Stomach (tissue), 9 donors: ENCODE measurements around the gene EID2B. TPM values are rescaled to one million over a fixed set of nuclear protein-coding genes. Genes with fewer than 3 reads are reported as not detected.

Experiments
- DNase-seq, 2 donors: peaks; one replicate each; pipeline versions ENCODE4 v3.0.0 to v3.0.0-alpha.2; 2013 to 2019
- H3K27ac ChIP-seq, 5 donors: fragments of 200-600 bp in 4 of 5; sonication (generic) in 4 of 5; one replicate each; pipeline ENCODE4 v1.5.1; 2013 to 2019; ENCODE audit warnings: mild to moderate bottlenecking in 1 of 5, moderate library complexity in 1 of 5
- H3K27me3 ChIP-seq, 3 donors: fragments of 200-600 bp; sonication (generic); one replicate each; pipeline ENCODE4 v1.5.1; 2017 to 2019; ENCODE audit warnings: mixed run types in 1 of 3
- H3K36me3 ChIP-seq, 4 donors: fragments of 200-600 bp; sonication (generic); 1 replicate in 3 of 4; 2 replicates in 1 of 4; pipeline ENCODE4 v1.5.1; 2016 to 2019
- H3K4me1 ChIP-seq, 4 donors: fragments of 200-600 bp; sonication (generic); one replicate each; pipeline ENCODE4 v1.5.1; 2016 to 2019
- H3K4me3 ChIP-seq, 4 donors: fragments of 200-600 bp; sonication (generic) in 3 of 4; one replicate each; pipeline ENCODE4 v1.5.1; 2016 to 2019; ENCODE audit warnings: mild to moderate bottlenecking in 1 of 4
- H3K9me3 ChIP-seq, 4 donors: fragments of 200-600 bp; sonication (generic); one replicate each; pipeline ENCODE4 v1.5.1; 2016 to 2019
- EP300 ChIP-seq: sonication (generic); formaldehyde crosslinking; IDR thresholded peaks from one replicate; pipeline ENCODE4 v1.6.1; 2017; ENCODE audit warnings: antibody characterized with exemption
- POLR2A ChIP-seq, 4 donors: fragments of 450-650 bp; IDR thresholded peaks; one replicate each; pipeline ENCODE4 v1.6.1; 2016; ENCODE audit warnings: antibody characterized with exemption in 4 of 4, control low read depth in 2 of 4, mild to moderate bottlenecking in 1 of 4, moderate library complexity in 1 of 4
- POLR2AphosphoS5 ChIP-seq, 3 donors: sonication (generic); formaldehyde crosslinking; IDR thresholded peaks; one replicate each; pipeline ENCODE4 v1.6.1; 2016; ENCODE audit warnings: antibody characterized with exemption in 3 of 3
- WGBS, 5 donors: extraction: QIAGEN DNeasy Blood & Tissue Kit in 3 of 5; methylation state at CpG; one replicate each; pipeline versions ENCODE4 v1.1.5 to v1.1.7; 2013 to 2018; 5-methylcytosine and 5-hydroxymethylcytosine counted together
- intact Hi-C: fragments of 100-400 bp; cut with DNase I; formaldehyde crosslinking; loops from one replicate; pipeline ENCODE4 v1.15.1; 2023; ENCODE audit warnings: low total_unique reads
- polyA plus RNA-seq, 3 donors: library from polyadenylated mRNA; stranded (reverse); fragments of 200-250 nt; gene quantifications; one replicate each; pipeline ENCODE4 v1.2.3, GENCODE V29; 2013
- total RNA-seq, 5 donors: library from RNA; depleted of rRNA; stranded (reverse); fragments of >200 nt; gene quantifications; one replicate each; pipeline versions ENCODE4 v1.1.0 to v1.2.3, GENCODE V29; 2014 to 2016
- TF ChIP-seq, protein P1 (sequence below), 7 experiments: fragments of 450-650 bp in 4 of 7; fragments of 200-600 bp in 3 of 7; sonication (generic) in 3 of 7; IDR thresholded peaks; one replicate each; pipeline ENCODE4 v1.5.1; 2016 to 2019; ENCODE audit warnings: antibody characterized with exemption in 7 of 7, control low read depth in 2 of 7, mild to moderate bottlenecking in 1 of 7
- donor health status: healthy with polysubstance abuse.
- donor health status: Bipolar disorder and iron deficiency.
- donor health status: healthy.

EID2B gene
- total and polyA plus RNA-seq, 8 donors = 0.58 to 5.7 (median 1.2) TPM; not detected in 1

DNA sequence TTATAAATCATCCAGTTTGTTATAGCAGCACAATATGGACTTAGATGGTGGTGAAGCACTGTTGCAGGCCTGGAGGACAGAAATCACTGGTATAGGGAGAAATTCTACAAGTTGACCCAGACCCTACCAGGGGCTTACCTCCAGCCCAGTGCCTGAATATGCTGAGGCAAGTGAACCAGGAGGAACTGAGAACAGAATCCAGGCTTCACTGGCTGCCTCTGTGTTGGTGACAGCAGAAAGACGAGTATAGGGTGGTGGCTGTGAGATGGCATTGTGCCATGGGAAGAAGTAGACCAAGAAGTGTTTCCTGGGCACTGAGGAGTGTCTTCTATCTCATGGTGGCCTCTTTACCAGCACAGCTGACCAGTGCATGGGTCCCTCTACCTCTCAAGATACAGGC, 23.2 kb upstream of the EID2B start:
- intact Hi-C loops = loop anchor here (5.0 kb wide), 1 partner anchor 116 kb away; no protein-coding TSS in a partner anchor
- Histone ChIP-seq H3K36me3 (no peaks in the 10 kb centered on the region), H3K9me3 (no peaks in the 10 kb centered on the region), H3K27ac (no peak overlapping the region), H3K4me1 (peaks cover 0 to 17% (median 5%) of the 10 kb centered on the region in 4 donors), H3K4me3 (no peak overlapping the region), H3K27me3 (peaks cover 0 to 12% (median 0%) of the 10 kb centered on the region in 3 donors)
- WGBS, 5 donors = 28 to 48% (median 47%) methylated on average over 1 of the region's 1 CpG
- no peak for TF ChIP-seq EP300
- TF ChIP-seq POLR2AphosphoS5 (IDR thresholded peaks at IDR 0.05) = no peak
- TF ChIP-seq POLR2A (IDR thresholded peaks at IDR 0.05) = no peak
- TF ChIP-seq, protein P1, sequence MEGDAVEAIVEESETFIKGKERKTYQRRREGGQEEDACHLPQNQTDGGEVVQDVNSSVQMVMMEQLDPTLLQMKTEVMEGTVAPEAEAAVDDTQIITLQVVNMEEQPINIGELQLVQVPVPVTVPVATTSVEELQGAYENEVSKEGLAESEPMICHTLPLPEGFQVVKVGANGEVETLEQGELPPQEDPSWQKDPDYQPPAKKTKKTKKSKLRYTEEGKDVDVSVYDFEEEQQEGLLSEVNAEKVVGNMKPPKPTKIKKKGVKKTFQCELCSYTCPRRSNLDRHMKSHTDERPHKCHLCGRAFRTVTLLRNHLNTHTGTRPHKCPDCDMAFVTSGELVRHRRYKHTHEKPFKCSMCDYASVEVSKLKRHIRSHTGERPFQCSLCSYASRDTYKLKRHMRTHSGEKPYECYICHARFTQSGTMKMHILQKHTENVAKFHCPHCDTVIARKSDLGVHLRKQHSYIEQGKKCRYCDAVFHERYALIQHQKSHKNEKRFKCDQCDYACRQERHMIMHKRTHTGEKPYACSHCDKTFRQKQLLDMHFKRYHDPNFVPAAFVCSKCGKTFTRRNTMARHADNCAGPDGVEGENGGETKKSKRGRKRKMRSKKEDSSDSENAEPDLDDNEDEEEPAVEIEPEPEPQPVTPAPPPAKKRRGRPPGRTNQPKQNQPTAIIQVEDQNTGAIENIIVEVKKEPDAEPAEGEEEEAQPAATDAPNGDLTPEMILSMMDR (IDR thresholded peaks at IDR 0.05) = no peak
- DNase-seq = no peak

DNA sequence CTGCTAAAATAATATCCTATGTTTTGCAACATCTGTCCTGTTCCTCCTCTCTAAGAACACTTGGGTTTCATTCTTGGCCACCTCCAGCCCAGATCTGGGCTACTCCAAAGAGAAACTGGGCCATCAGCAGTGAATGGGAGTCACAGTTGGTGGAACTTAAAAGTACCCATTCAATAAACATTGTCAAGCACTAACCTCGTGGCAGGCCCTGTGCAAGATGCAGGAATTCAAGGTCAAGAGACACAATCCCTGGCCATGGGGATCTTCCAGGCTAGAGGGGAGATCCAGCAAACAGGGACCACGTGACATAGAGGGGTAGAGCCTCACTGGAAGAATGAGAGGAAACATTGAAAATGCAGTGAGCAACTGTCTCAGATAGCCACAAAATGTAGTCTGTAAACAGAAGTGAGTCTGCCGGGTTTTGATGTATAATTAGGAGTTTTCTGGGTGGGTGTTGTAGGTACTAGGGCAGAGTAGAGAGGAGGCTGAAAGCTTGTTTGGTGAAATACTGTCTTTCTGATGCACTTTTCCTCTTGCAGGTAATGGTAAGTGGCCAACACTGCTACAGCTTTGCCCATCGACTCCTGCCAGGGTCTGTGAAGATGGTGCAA, 22.2 kb upstream of the EID2B start:
- intact Hi-C loops = loop anchor here (5.0 kb wide), 1 partner anchor 117 kb away; no protein-coding TSS in a partner anchor

DNA sequence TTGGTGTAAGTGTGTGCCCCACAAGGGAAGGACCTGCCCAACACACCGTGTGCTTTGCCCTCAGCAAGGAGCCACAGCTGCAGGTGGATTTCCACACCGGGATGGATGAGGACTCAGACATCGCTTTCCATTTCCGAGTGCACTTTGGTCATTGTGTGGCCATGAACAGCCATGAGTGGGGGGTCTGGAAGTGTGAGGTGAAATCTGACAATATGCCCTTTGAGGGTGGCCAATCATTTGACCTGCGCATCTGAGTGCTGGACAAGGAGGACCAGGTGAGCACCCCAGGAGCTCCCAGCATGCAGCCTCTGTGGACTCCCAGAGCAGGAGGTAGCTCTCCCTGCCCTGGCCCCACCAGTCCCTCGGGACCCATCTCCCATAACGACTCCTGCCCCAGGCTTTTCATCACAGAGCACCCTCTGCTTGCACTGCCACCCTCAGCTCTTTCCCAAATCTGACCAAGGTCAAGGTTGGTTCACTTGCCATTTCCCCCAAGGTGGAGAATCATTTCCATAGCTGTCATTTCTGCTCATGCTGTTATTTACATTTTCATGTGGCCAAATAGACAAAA, 20.5 kb upstream of the EID2B start:
- DNase-seq = no peak
- no peaks in the 10 kb centered on the region for H3K9me3 ChIP-seq
- 59 to 72% (median 67%) methylated on average over 6 to 7 of the region's 7 CpGs for WGBS, 5 donors
- peaks cover 0 to 13% (median 3%) of the 10 kb centered on the region in 4 donors for H3K4me1 ChIP-seq
- no peaks in the 10 kb centered on the region for H3K36me3 ChIP-seq
- peaks cover 0 to 12% (median 0%) of the 10 kb centered on the region in 3 donors for H3K27me3 ChIP-seq
- TF ChIP-seq, protein P1 (IDR thresholded peaks at IDR 0.05) = no peak
- TF ChIP-seq POLR2A (IDR thresholded peaks at IDR 0.05) = no peak
- H3K4me3 ChIP-seq = no peak overlapping the region
- no peak overlapping the region for H3K27ac ChIP-seq
- intact Hi-C loops = no loop called here

More for the DNA sequence above, 22.2 kb upstream of the EID2B start:
- Histone ChIP-seq H3K4me3 (no peak overlapping the region), H3K9me3 (no peaks in the 10 kb centered on the region), H3K36me3 (no peaks in the 10 kb centered on the region), H3K4me1 (peaks cover 0 to 17% (median 5%) of the 10 kb centered on the region in 4 donors), H3K27me3 (peaks cover 0 to 12% (median 0%) of the 10 kb centered on the region in 3 donors), H3K27ac (no peak overlapping the region)
- DNase-seq = no peak
- no peak for TF ChIP-seq POLR2A (IDR thresholded peaks at IDR 0.05)
- WGBS, 5 donors = 59 to 71% (median 61%) methylated on average over 4 of the region's 4 CpGs

DNA sequence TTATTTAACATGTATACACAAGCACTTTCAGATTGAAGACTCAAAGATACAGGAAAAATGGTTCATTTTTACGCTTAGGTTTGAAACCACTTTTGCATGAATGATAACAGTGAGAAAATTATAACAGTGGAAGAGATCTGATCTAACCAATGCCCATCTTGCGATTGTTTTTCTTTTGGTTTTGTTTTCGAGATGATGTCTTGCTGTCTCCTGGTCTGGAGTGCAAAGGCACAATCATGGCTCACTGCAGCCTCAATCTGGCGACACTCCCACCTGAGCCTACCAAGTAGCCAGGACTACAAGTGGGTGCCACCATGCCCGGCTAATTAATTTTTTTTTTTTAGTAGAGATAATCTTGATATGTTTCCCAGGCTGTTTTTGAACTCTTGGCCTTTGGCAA, 17.5 kb upstream of the EID2B start:
- TF ChIP-seq POLR2AphosphoS5 (IDR thresholded peaks at IDR 0.05) = no peak
- TF ChIP-seq EP300 = no peak
- TF ChIP-seq, protein P1 (IDR thresholded peaks at IDR 0.05) = no peak
- no peak for TF ChIP-seq POLR2A (IDR thresholded peaks at IDR 0.05)
- Histone ChIP-seq H3K27ac (no peak overlapping the region), H3K36me3 (no peaks in the 10 kb centered on the region), H3K4me3 (no peak overlapping the region), H3K9me3 (no peaks in the 10 kb centered on the region), H3K27me3 (peaks cover 0 to 19% (median 4%) of the 10 kb centered on the region in 3 donors), H3K4me1 (peaks cover 0 to 5% (median 0%) of the 10 kb centered on the region in 4 donors)
- intact Hi-C loops = no loop called here
- WGBS, 5 donors = 74 to 81% (median 78%) methylated on average over 5 of the region's 5 CpGs
- no peak for DNase-seq

DNA sequence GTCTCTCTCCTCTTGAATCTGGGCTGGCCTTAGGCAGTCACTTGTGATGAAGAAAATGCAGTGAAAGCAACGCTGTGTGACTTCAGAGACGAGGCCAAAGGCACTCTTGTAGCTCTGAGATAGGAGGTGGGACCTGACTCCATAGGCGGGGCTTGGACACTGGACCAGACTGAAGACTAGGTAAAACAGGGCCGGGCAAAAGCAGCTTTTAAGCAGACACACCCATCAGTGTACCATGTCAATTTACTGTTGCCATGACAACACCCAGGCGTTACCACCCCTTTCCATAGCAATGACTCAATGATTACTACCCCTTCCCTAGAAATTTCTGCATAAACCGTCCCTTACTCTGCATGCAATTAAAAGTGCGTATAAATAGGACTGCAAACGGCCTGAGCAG, 13.9 kb upstream of the EID2B start:
- H3K4me3 ChIP-seq = no peak overlapping the region
- WGBS, 5 donors = 44 to 54% (median 47%) methylated on average over 8 of the region's 8 CpGs
- H3K27me3 ChIP-seq = peaks cover 0 to 14% (median 5%) of the 10 kb centered on the region in 3 donors
- no peaks in the 10 kb centered on the region for H3K36me3 ChIP-seq
- H3K27ac ChIP-seq = no peak overlapping the region
- intact Hi-C loops = no loop called here
- peaks cover 0 to 2% (median 0%) of the 10 kb centered on the region in 4 donors for H3K4me1 ChIP-seq
- no peaks in the 10 kb centered on the region for H3K9me3 ChIP-seq
- TF ChIP-seq, protein P1 (IDR thresholded peaks at IDR 0.05) = no peak
- TF ChIP-seq POLR2AphosphoS5 (IDR thresholded peaks at IDR 0.05) (no peak), EP300 (no peak), POLR2A (IDR thresholded peaks at IDR 0.05) (no peak)
- no peak for DNase-seq
